Activated T-helper 2 cell treated with anti-CD3 and anti-CD28 coated beads, Interferon-gamma antibody, Interleukin-2, Interleukin-4, amounts not matched to agents 10 μg/mL and 5 μg/mL and 100 μg/mL, durations not matched to agents 14 hours and 24 hours and 36 hours (primary cell): ENCODE results near the gene NMT1. TPM values are rescaled to one million over a fixed set of nuclear protein-coding genes. Genes with fewer than 3 reads are reported as not detected.

ENCODE experiments used
- DNase-seq: peaks from one replicate; pipeline ENCODE4 v3.0.0; 2021; ENCODE audit warnings: low spot score
- H3K27ac Mint-ChIP-seq: one replicate; pipeline ENCODE4 v1.8.0; 2021; ENCODE audit warnings: mixed read lengths
- H3K27me3 Mint-ChIP-seq: one replicate; pipeline ENCODE4 v1.8.0; 2021; ENCODE audit warnings: low read depth, mixed read lengths
- H3K36me3 Mint-ChIP-seq: one replicate; pipeline ENCODE4 v1.8.0; 2021; ENCODE audit warnings: low read depth, mixed read lengths
- H3K4me1 Mint-ChIP-seq: one replicate; pipeline ENCODE4 v1.8.0; 2021; ENCODE audit warnings: low read depth, mixed read lengths
- H3K4me3 Mint-ChIP-seq: one replicate; pipeline ENCODE4 v1.8.0; 2021; ENCODE audit warnings: low read depth, mild to moderate bottlenecking, moderate library complexity, mixed read lengths
- H3K9me3 Mint-ChIP-seq: one replicate; pipeline ENCODE4 v1.8.0; 2021; ENCODE audit warnings: mixed read lengths
- intact Hi-C: fragments of 100-400 bp; cut with micrococcal nuclease; formaldehyde crosslinking; loops from one replicate; pipeline ENCODE4 v1.15.1; 2023
- total RNA-seq: library from RNA; stranded (reverse); gene quantifications from 2 replicates; pipeline ENCODE4 v1.2.3, GENCODE V29; 2022

NMT1 gene
- total RNA-seq, 1 donor from 2014 or later: 173 TPM

DNA sequence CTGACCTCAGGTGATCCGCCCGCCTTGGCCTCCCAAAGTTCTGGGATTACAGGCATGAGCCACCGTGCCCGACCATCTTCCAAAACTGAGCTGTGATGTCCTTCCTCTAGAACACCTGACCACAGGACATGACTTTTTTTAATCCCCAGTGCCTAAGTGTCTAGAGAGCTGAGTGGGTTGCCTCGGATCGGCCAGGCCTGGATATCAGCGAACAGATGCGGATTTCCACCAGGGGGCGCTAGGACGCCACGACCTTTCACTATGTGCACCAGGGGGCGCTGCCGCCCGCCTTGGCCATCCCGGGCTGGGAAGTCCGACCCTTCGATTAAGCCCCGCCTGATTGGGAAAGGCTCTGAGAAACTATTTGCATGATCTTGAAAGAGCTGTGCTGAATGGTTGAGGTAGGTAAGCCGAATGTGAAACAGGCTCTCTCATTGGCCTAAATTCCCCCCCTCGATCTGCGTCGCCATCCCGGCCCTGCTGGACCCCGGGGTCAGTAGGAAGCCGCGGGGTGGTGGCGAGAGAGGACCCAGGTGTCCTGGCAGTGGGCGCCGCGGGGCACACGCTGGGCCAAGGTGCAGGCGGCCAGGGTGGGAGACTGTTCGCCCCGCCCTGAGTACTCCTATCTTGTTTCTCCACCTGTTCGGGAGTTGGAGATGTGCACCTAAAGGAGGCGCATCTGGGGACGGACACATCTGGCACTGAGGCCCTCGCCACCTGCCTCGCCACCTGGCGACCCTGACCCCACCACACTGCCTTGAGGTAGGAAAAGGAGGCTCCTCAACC, 74.3 kb downstream of the NMT1 start, which contains the start of gene ACBD4:
ACBD4 (plus strand) TSS at position 496 of the 786 bp plus-strand sequence. CDS start 458 bp downstream, outside the sequence.
- peaks cover 13% of the 10 kb centered on the region for H3K4me1 Mint-ChIP-seq
- peak within 1 kb of the TSS; percentile 85 for H3K4me3 Mint-ChIP-seq
- peak; percentile 94 for DNase-seq
- H3K9me3 Mint-ChIP-seq: no peaks in the 10 kb centered on the region
- intact Hi-C loops: loop anchor here (1.0 kb wide), 3 partner anchors 13 to 113 kb away; partner anchors contain the start of gene HEXIM1
- peak within 1 kb of the TSS; percentile 58 for H3K27ac Mint-ChIP-seq
- H3K27me3 Mint-ChIP-seq: peaks cover 6% of the 10 kb centered on the region
- peaks cover 3% of the 10 kb centered on the region for H3K36me3 Mint-ChIP-seq

- H3K4me3 Mint-ChIP-seq: peak overlapping the region; percentile 85
- H3K27me3 Mint-ChIP-seq: no peaks in the 10 kb centered on the region
- intact Hi-C loops: loop anchor here (1.0 kb wide), 3 partner anchors 12 to 112 kb away; partner anchors contain the start of gene HEXIM1
- peaks cover 16% of the 10 kb centered on the region for H3K4me1 Mint-ChIP-seq
- peak overlapping the region; percentile 58 for H3K27ac Mint-ChIP-seq
- H3K9me3 Mint-ChIP-seq: no peaks in the 10 kb centered on the region
- DNase-seq: no peak
- H3K36me3 Mint-ChIP-seq: peaks cover 7% of the 10 kb centered on the region
These were observed 75.1 kb downstream of the NMT1 start for GRCh38 chr17:45135978-45136791.

GRCh38 chr17:45136846-45137560, 75.9 kb downstream of the NMT1 start:
- no peak overlapping the region for H3K27ac Mint-ChIP-seq
- peak overlapping the region; percentile 85 for H3K4me3 Mint-ChIP-seq
- peaks cover 19% of the 10 kb centered on the region for H3K4me1 Mint-ChIP-seq
- H3K27me3 Mint-ChIP-seq: no peaks in the 10 kb centered on the region
- no peaks in the 10 kb centered on the region for H3K9me3 Mint-ChIP-seq
- intact Hi-C loops: no loop called here
- H3K36me3 Mint-ChIP-seq: peaks cover 7% of the 10 kb centered on the region
- no peak for DNase-seq

DNA sequence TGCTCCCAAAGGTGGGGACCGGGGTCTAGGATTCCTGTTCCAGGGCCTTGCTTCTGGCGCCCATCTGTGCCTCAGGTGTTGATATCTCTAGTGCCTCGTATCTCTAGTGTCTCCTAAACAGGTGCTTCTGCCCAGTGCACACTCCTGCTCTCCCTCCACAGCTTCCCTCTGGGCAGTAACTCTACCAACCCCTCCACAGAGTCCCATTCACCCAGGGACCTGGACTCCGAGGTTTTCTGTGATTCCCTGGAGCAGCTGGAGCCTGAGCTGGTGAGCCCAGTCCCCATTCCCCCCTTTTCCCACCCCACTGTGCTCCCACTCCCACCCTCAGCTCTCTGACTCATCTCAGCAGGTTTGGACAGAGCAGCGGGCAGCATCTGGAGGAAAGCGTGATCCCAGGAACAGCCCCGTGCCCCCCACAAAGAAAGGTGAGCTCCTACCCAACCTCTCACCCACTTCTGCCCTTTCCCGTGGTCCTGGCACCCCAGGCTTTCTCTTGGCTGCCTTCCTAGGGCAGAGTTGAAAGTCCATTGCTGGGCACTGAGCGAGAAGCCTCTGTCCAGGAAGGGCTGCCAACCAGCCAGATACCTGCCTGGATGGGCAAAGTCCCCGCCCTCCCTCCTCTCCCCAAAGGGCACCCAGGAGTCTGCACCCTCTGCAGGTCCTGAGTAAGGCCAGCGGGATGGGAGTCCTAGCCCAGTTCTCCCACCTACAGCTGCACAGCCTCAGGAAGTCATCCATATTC, 76.6 kb downstream of the NMT1 start:
- Mint-ChIP-seq H3K4me1 (peaks cover 19% of the 10 kb centered on the region), H3K27me3 (no peaks in the 10 kb centered on the region), H3K27ac (no peak overlapping the region), H3K36me3 (peaks cover 7% of the 10 kb centered on the region), H3K4me3 (no peak overlapping the region), H3K9me3 (no peaks in the 10 kb centered on the region)
- intact Hi-C loops: no loop called here
- DNase-seq: no peak

DNA sequence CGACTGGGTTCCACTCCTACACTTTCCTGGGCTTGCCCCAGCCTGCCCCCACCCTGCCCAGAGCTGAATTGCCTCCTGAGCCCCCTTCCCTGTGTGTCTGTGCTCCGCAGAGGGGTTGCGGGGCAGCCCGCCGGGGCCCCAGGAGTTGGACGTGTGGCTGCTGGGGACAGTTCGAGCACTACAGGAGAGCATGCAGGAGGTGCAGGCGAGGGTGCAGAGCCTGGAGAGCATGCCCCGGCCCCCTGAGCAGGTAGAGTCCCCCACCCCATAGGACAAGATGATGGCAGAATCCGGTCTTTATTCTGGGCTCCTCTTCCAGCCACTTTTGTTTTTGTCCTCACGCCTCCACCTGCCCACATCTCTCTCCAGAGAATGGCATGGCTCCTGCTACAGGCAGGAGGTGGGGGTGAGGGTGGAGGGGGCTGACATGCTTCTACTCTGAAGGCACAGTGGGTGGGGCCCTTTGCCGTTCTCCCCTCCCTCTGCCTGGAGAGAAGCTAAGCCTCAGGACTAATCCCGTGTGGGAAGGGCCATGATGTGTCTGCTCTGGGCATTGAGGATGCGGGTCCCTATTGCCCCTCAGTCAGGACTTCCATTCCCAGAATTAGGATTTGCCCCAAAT, 77.9 kb downstream of the NMT1 start:
- peaks cover 7% of the 10 kb centered on the region for H3K36me3 Mint-ChIP-seq
- no peaks in the 10 kb centered on the region for H3K9me3 Mint-ChIP-seq
- no peak for DNase-seq
- intact Hi-C loops: no loop called here
- H3K4me1 Mint-ChIP-seq: peaks cover 17% of the 10 kb centered on the region
- H3K27me3 Mint-ChIP-seq: no peaks in the 10 kb centered on the region
- no peak overlapping the region for H3K27ac Mint-ChIP-seq
- no peak overlapping the region for H3K4me3 Mint-ChIP-seq

- no peak overlapping the region for H3K27ac Mint-ChIP-seq
These were observed 78.4 kb downstream of the NMT1 start for GRCh38 chr17:45139533-45139920.

DNA sequence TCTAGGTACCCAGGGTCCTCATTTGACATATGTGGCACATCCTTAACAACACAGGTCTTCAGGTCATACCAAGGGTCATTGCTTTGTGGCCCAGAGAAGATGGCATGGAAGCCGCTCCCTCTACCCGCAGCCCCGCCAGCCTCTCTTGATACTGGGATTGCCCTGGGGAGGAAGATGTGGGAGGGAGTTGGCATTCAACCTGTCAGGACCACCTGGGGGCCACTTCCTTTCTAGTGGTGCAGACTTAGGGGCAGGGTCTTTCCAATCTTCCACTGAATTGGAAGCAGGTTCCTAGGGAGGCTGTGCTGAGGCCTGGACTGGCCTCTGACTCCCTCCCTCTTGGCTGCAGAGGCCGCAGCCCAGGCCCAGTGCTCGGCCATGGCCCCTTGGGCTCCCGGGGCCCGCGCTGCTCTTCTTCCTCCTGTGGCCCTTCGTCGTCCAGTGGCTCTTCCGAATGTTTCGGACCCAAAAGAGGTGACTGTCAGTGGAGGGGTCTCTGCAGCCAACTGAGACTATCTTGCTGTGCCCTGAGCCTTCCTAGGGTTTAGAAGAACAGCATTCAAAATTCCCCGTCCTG, 82.1 kb downstream of the NMT1 start:
- Mint-ChIP-seq H3K9me3 (no peaks in the 10 kb centered on the region), H3K4me3 (no peak overlapping the region), H3K27ac (no peak overlapping the region), H3K36me3 (peaks cover 5% of the 10 kb centered on the region), H3K4me1 (peaks cover 25% of the 10 kb centered on the region), H3K27me3 (no peaks in the 10 kb centered on the region)
- intact Hi-C loops: no loop called here
- no peak for DNase-seq

More at GRCh38 chr17:45139533-45139920, 78.4 kb downstream of the NMT1 start:
- H3K4me3 Mint-ChIP-seq: no peak overlapping the region
- peaks cover 7% of the 10 kb centered on the region for H3K36me3 Mint-ChIP-seq
- H3K27me3 Mint-ChIP-seq: no peaks in the 10 kb centered on the region
- DNase-seq: no peak
- H3K4me1 Mint-ChIP-seq: peaks cover 18% of the 10 kb centered on the region
- intact Hi-C loops: no loop called here
- no peaks in the 10 kb centered on the region for H3K9me3 Mint-ChIP-seq

DNA sequence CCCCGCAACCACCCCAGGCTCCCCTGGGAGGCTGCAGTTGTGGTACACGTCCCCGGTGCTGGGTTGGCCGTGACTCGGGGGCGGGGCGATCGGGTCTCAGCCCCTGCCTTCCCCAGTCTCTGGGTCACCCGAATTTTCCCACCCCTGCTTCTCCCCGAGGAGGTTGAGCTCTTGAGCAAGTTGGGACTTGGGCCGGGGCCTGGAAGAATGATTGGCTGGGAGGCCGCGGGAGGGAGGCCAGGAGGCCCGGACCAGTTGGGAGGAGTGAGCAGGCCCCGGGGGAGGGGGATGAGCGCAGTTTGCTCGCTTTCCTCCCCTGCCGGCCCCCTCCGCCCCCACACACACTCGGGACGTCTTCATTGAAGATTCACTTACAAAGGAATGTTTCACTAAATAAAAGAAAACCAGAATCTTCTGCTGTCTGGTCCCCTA, 82.7 kb downstream of the NMT1 start:
- Mint-ChIP-seq H3K4me1 (peaks cover 25% of the 10 kb centered on the region), H3K9me3 (no peaks in the 10 kb centered on the region), H3K27ac (peak overlapping the region; percentile 7), H3K36me3 (peaks cover 4% of the 10 kb centered on the region), H3K27me3 (no peaks in the 10 kb centered on the region), H3K4me3 (peak overlapping the region; percentile 21)
- intact Hi-C loops: no loop called here
- no peak for DNase-seq

- peaks cover 9% of the 10 kb centered on the region for H3K36me3 Mint-ChIP-seq
- H3K9me3 Mint-ChIP-seq: no peaks in the 10 kb centered on the region
- DNase-seq: no peak
- H3K4me1 Mint-ChIP-seq: peaks cover 27% of the 10 kb centered on the region
- H3K27me3 Mint-ChIP-seq: no peaks in the 10 kb centered on the region
- peak overlapping the region; percentile 7 for H3K27ac Mint-ChIP-seq
- intact Hi-C loops: loop anchor here (5.0 kb wide), 2 partner anchors 92 to 103 kb away; partner anchors contain the start of gene DCAKD
- H3K4me3 Mint-ChIP-seq: peak overlapping the region; percentile 42
These were observed 83.3 kb downstream of the NMT1 start for GRCh38 chr17:45144199-45145034.

GRCh38 chr17:45145035-45145389, 83.9 kb downstream of the NMT1 start:
- peaks cover 15% of the 10 kb centered on the region for H3K36me3 Mint-ChIP-seq
- H3K9me3 Mint-ChIP-seq: no peaks in the 10 kb centered on the region
- H3K4me1 Mint-ChIP-seq: peaks cover 27% of the 10 kb centered on the region
- no peak overlapping the region for H3K27ac Mint-ChIP-seq
- no peak for DNase-seq
- peak overlapping the region; percentile 26 for H3K4me3 Mint-ChIP-seq
- no peaks in the 10 kb centered on the region for H3K27me3 Mint-ChIP-seq
- intact Hi-C loops: loop anchor here (5.0 kb wide), 2 partner anchors 93 to 102 kb away; partner anchors contain the start of gene DCAKD

DNA sequence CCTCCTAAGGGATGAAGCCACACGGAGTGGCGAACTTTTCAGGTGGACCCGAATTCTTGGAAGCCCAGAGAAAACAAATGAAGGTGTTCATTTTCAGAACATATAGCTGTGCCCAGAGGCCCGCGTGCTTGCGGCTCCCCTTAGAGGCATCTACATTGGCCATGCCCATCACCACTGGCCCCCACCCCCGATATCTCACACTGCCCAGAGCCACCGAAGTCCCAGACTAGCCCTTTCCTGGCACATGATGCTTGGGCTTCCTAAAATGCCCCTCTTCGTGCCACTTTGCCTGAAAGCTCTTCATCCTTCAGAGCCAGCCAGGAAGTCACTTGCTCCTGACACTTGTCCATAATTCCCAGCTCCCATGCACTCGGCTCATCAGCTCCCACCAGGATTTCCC, 85.0 kb downstream of the NMT1 start:
- DNase-seq: no peak
- Mint-ChIP-seq H3K4me3 (peak overlapping the region; percentile 99), H3K9me3 (no peaks in the 10 kb centered on the region), H3K27ac (peak overlapping the region; percentile 20), H3K36me3 (peaks cover 21% of the 10 kb centered on the region), H3K27me3 (no peaks in the 10 kb centered on the region), H3K4me1 (peaks cover 29% of the 10 kb centered on the region)
- intact Hi-C loops: loop anchor here (5.0 kb wide), 2 partner anchors 94 to 101 kb away; partner anchors contain the start of gene DCAKD
